Measurements from ENCODE around the gene BRAP. TPM values are rescaled to one million over a fixed set of nuclear protein-coding genes. Genes with fewer than 3 reads are reported as not detected.
"Not testable (repeated sequence)": the region's sequence is repeated elsewhere in the genome, so short reads cannot be mapped to it uniquely, and the experiment has no call there.

BRAP gene
- total RNA-seq, 1 donor from 2014 or later = 11.0 TPM

DNA sequence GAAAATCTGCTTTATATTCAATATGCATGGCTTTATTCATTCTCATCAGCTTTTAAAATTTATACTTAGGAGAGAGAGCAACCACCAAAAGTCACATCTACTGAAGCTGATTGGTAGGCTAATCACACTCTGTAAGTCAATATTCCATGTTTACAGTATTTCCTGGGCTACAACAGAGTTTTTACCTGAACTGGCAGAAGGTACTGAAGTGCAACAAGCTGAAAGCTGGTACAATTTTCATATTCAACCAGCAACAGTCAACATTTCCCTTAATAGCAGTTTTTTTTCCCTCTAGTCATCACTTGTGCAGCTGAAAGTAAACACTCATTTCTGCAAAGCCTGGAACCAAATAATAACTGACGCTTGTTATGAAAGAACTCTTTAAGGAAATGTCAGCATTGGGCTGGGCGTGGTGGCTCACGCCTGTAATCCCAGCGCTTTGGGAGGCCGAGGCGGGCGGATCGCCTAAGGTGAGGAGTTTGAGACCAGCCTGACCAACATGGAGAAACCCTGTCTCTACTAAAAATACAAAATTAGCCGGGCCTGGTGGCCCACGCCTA, 12.9 kb downstream of the BRAP start:
- no peak for ATAC-seq

DNA sequence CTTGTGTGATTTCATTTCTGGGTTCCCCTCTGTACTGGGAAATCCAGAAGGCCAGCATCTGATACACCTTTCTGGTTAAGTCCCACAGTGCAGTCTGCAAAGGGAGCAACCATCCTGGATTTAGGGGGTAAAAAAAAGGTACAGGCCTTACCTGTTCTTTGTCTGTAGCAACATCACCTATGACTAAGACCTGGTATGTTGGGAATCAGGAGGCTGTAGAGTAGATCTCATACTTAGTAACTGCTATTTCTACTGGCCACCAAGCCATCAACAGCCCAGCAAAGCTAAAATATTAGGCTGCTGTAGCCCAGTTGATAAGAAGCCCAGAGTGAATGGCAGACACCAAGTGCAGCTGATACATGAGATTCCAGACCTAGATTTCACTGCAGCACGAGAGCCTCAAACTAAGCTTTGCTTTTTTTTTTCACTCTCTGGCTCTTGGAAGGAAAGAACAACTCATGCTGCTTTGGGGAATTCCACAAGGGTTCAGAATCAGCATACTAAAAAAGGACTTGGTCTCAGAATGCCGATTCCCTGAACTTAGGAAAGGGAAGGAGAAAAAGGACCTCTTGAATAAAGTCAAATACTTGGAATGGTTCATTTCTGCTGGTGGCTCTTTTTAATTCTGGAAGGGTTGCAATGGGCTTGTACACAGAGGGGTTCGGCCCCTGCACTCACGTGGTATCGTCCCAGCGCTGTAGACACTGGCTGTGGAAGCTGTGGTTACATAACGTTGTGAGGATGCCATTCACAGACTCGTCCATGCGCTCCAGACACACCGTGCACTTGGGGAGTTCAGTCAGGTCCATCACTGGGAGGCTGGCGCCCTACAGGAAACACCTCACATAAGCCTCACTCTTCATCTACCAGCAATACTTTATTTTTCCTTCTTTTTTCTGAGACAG, 20.5 kb downstream of the BRAP start:
- peak; percentile 17 for ATAC-seq

DNA sequence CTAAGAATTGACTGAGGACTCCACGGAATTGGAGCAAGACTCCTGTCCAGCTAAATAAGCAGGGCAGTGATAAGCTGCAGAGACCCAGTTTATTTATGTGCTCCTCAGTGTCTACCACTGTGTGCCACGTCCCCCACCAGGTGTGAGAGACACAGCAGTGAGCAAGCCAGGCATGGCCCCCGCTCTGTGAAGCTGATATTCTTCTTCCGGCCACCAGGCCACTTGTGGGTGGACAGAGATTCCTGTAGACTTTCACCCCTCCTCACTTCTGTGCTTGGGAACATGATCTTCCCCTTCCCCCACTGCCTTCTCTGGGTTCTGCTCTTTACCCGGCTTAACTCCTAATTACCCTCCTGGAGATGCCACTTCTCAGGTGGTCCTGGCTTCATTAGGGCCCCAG, 21.3 kb downstream of the BRAP start:
- no peak for ATAC-seq

DNA sequence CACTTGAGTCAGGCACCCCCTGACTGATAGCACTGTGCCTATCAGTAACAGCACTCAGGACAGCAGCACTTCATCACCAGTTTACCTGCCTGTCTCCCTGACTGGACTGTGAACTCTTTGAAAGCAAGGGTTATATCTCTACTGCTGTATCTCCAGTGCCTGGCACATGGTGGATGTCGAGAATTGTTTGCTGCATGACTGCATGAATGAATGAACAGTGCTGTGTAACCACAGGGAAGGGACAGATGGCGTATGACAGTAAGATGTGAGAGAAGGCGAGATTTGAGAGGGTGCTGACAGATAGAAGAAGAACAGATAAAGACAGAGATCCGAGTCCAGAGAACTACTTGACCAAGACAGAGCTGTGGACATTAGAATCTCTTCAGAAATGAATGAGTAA, 29.7 kb downstream of the BRAP start:
- no peak for ATAC-seq

DNA sequence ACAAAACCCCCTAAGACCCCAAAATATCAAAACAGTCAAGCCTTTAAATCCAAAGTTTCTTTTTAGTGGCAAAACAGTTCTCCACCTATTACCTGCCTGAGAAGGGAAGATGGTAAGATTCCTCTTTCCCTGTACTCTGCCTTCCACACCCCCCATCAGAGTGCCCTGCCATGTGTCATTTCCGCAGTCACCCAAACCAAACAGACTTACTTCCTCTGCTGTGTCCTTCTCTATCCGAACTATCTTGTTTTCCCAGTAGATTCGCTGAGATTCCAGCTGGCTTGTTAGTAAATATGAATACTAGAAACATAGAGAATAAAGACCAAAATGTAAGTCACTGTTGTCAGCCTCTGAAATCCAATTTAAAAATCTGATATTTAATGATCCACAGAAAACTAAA, 30.4 kb downstream of the BRAP start:
- no peak for ATAC-seq

DNA sequence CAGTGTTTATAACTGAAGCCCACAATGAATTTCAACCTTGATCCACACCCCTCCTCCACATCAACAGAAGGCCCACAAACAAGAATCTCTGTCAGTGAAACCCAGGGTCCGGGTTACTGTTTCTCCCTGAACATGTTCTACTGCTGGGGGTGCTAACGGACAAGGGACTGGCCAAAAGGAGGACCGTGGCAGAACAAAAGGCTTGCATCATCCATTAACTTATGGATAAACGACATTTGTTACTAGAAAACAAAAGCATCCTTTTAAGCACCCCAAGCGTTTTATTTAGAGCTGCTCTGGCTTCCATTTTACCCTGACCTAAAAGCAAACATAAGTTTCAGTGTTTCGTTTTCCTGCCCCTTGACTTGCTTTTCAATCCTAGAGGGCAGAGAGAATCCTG, 32.2 kb downstream of the BRAP start:
- no peak for ATAC-seq

DNA sequence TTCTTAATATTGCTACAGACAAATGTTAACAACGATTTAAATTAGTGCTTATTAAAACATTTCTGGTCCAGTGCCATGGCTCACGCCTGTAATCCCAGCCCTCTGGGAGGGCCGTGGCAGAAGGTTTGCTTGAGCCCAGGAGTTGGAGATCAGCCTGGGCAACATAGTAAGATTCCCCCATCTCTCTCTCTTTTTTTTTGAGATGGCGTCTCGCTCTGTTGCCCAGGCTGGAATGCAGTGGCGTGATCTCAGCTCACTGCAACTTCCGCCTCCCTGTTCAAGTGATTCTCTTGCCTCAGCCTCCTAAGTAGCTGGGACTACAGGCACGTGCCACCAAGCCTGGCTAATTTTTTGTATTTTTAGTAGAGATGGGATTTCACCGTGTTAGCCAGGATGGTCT, 33.2 kb downstream of the BRAP start:
- not testable (repeated sequence) for ATAC-seq

DNA sequence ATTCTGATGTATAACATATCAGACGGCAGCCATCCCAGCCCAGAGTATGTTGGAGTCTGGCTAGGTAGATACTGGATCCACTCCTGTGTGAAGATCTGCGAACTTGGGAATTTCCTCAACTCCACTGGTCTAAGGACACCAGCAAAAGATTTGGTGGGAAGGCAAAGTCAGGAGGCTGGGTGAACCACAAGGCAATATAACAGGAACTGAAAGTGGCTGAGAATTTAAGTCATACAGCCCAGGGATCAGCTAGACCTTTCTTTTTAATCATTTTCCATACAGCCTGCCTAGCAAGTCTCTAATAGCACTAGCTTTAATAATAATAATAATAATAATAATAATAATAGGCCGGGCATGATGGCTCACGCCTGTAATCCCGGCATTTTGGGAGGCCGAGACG, 34.8 kb downstream of the BRAP start:
- no peak for ATAC-seq

DNA sequence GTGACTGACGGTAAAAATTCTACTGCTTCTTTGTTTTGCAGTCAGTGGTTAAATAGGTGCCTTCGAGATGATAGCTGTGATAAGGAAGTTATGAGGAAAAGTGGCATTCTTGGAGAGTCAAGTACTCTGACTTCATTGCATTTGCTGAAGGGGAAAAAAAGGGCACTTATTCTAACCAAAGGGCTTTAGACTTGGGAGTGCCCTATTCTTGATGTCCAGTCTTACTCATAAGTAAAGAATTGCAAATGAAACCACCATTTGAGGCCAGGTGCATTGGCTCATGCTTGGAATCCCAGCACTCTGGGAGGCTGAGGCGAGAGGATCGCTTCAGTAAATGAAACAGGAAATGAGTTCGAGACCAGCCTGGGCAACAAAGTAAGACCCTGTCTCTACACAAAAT, 40.3 kb downstream of the BRAP start:
- ATAC-seq = no peak

DNA sequence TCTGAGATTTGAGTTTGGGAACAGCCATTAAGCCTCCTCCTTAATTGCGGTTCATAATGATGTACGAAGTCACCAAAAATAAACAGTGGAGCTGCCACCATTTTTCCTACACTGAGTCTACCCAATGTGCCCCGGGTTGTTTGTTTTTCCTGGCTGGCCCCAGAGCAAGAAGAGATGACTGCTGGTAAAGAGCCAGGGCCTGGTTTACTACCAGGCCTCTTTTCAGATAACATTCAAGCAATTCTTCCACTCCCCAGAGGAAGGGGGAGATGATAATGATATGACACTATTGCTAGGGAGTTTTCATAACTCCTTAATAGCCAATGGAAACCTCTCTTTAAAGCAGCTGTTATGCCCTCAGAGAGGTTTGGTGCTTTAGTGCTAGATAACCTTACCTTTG, 42.3 kb downstream of the BRAP start:
- no peak for ATAC-seq

DNA sequence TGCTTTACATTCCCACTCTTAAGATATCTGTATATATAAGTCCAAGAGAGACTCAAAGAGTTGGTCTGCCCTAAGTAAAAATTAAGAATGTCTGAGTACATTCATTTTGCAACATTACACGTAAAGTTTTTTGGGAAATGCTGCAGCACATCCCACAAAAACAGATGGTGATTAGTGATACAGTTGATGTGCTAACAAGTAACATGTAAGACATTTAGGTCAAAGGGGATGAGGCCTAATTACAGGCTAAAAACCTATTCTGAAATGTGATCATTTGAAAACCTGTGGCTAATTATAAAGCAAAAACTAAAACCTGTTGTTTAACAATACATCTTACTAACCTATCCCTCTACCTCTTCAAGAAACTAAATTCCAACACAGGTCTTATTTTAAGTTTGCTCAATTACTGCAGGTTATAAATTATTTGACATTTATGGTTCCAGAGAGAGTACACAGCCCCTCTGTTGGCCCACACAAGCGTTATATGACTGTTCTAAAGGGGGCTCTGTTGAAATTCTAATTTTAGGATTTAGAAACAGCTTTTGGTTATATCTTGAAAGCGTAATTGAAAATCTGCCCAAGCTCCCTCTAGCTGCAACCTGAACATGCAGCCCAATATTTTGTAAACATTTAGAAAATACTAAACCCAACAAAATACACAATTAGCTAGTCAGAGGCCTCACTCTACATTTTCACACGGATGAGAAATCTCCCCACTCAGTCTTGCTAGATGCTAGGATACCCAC, 42.9 kb downstream of the BRAP start:
- ATAC-seq = no peak

DNA sequence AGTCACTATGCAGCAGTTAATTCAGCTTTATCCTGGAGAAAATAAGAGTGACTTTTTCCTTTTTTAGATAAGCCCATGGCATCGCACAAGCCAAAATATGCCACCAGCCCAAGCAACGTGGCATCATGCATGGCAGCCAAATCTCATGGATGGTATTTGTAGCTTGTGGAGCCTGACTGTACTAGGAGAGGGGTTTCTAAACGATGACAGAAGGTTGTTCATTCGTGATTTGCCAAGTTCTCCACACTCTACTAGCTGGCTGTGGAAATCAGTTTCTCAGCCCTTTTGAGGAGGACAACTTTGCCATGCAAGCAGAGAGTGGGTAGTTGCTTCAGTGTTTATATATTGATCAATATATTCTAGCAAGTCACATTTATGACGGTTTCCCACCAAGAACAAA, 45.2 kb downstream of the BRAP start:
- no peak for ATAC-seq

DNA sequence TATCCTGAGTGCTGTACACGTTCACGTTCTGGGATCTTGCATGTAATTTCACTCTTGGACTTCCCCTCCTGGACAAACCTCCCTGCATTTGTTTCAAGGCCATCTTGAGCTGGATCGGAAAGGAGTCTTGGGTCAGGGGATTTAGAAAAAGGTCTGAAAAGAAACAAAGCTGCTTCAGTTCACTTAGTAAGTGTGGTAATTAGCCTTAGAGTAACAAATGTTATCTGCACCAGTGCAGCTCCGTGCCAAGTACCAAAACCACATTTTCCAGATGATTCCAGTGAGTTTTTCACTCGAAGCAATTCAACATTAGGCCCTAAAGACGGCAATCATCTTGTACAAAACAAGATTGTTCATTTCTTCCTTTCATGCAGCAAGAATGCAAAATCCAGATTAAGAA, 47.2 kb downstream of the BRAP start:
- ATAC-seq = no peak

DNA sequence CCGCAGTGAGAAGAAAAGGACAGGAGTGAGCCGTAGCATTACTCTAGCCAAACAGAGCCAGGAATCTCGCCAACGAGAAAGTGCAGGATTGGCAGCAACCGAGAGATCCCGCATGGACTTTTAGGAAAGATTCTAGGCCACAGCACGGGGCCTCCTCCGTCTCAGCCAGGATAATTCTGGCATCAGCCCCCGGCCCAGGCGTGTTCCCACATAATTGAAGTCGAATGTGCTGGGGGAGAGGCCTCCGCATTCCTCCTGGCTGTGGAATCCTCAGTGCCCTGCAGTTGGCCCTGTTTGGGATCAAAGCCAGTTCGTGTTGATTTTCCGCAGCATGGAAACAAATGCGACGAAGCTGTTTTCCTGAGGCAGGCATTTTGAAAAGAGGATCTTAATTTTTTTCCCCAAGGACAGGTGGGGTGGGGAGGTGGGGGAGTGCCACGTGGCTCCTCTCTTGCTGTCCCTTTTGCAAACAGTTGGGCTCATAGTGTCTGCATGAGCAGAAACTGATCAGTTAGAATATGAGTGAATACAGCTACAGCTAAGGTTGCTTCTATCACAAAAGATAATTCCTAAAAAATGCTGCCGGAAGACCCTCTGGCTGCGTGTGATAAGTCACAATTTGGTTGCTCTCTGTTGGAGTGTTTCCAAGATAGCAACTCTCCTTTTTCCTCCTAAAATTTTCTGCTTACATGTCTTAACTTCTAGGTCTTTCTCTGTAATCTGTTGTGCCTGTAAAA, 49.4 kb downstream of the BRAP start:
- ATAC-seq = peak; percentile 35

DNA sequence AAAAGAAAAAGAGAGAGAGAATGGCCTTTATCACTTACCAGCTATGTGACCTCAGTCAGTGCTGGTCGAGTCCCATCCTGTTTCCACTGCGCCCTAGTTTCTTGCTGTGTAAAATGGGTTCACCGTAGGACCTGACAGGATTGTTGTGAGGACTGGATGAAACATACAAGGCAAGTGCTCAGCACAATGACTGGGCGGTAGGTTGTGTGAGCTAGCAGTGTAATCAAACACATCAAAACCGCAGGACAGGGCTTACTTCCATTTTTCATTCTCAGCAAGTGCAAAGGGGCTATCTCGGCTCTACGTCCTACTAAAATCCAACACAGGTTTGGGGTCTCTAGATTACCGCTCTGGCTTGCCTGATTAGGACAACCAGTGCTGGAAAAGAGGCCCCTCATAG, 50.2 kb downstream of the BRAP start:
- no peak for ATAC-seq

DNA sequence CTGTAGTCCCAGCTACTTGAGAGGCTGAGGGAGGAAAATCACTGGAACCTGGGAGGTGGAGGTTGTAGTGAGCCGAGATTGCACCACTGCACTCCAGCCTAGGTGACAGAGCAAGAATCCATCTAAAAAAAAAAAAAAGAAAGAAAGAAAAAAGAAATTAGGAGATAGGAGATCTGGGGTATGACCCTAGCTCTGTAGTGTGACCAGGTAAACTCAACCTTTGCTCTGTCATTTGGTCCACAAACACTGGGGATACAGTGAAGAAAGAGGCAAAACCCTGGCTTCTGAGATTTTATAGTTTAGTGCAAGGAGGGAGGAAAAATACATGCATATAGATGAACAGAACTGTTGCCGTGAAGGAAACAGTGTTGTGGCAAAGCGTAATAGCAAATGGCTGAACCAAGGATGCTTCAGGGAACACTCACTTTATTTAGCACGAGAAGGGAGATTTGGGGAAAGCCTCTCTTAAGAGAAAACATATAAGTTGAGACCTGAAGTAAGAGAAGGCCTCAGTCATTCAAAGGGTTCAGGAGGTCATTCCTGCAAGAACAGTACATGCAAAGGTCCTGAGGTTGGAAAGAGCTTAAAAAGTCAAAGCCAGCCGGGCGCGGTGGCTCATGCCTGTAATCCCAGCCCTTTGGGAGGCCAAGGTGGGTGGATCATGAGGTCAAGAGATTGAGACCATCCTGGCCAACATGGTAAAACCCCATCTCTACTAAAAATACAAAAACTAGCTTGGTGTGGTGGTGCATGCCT, 57.1 kb downstream of the BRAP start:
- no peak for ATAC-seq

DNA sequence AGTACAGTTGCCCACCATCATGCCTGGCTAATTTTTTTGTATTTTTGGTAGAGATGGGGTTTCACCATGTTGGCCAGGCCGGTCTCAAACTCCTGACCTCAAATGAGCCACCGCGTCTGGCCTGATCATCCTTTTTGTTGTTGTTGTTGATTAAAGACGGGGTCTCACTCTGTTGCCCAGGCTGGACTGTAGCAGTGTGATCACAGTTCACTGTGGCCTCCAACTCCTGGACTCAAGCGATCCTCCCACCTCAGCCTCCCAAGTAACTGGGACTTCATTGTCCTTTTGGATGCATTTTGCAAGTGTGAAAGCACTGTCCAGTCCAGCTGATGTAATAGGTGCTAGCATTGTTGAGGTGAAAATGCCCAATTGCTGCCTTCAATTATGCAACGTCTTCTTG, 59.5 kb downstream of the BRAP start:
- ATAC-seq = no peak

DNA sequence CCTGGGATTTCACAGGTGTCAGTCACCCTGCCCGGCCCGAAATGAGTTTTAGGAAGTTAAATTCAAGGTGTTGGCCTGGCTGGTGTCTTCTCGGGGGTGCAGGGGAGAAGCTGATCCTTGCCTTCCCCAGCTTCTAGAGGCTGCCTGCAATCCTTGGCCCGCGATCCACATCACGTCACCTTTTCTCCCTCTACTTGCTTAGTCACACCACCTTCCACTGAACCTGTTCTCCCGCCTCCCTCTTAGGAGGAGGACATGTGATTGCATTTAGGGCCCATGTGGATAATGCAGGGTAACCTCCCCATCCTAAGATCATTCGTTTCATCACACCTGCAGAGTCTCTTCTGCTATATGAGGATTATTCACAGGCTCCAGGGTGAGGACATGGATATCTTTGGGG, 61.2 kb downstream of the BRAP start:
- ATAC-seq = peak; percentile 99

DNA sequence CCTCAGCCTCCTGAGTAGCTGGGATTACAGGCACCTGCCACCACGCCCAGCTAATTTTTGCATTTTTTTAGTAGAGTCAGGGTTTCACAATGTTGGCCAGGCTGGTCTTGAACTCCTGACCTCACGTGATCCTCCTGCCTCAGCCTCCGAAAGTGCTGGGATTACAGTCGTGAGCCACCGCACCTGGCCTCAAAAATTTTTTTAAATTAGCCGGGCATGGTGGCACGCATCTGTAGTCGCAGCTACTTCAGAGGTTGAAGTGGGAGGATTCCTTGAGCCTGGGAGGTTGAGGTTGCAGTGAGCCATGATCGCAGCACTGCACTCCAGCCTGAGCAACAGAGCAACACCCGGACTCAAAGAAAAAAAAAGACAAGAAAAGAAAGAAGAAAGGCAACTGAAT, 67.9 kb downstream of the BRAP start:
- ATAC-seq = not testable (repeated sequence)

DNA sequence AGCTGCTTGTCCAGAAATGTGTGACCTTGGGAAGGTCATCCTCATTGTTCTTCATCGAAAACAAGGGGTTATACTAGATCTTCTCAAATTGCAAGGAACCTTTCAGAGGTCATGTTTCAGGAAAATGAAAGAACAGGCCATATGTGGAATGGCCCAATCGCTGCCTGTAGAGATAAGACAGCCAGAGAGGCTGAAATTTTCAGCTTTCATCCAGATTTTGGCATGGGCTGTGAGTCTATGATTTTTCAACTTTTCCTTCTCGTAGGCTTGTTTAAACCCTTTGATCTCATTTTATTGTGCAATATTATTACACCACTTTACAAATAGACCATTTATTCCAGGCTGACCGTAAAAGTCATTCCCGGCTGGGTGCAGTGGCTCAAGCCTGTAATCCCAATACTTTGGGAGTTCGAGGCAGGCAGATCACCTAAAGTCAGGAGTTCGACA, 69.6 kb downstream of the BRAP start:
- no peak for ATAC-seq

DNA sequence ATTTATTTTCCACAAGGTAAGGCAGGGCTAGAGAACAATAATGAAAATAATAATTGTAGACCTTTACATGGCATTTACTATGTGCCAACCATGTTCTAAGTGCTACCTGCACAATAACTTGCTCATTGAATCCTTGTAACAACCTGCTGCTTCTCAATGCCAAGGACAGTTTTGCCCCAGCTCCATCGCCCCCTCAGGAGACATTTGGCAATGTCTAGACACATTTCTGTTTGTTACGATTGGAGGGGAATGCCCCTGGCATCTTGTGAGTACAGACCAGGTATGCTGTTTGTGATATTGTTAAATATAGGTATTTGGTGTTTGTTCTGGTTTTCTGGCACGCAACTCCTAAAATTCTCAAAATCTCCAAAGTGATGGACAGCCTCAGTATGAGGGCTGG, 78.5 kb downstream of the BRAP start:
- ATAC-seq = no peak

DNA sequence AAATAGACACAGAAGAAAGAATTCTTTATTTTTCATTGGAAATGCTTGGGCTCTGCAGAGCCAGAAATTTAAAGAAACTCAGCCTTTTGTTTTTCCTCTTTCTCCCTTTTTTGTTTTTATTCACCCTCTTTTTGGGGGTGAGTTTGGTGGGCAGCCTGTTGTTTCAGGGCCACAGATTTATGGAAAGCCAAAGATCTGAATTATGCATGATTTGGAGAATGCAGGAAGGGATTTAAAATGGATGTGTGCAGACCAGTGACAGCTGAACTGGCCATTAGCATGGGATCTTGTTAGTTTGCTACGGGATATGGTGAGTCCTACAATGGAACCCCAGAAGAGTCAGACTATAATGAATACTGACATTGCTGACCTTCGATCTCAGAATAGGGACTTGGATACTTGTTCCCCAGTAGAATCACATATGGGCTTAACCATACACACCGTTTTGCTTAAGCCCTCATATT, 79.0 kb downstream of the BRAP start:
- no peak for ATAC-seq
